HG03571 (cell line): ENCODE data around the gene POLR1H.

Experiments
- ATAC-seq: cut with Tn5 transposase; IDR thresholded peaks from one replicate; pipeline ENCODE4 v1.9.1; 2021; ENCODE audit not compliant: unreplicated experiment

The POLR1H gene

DNA sequence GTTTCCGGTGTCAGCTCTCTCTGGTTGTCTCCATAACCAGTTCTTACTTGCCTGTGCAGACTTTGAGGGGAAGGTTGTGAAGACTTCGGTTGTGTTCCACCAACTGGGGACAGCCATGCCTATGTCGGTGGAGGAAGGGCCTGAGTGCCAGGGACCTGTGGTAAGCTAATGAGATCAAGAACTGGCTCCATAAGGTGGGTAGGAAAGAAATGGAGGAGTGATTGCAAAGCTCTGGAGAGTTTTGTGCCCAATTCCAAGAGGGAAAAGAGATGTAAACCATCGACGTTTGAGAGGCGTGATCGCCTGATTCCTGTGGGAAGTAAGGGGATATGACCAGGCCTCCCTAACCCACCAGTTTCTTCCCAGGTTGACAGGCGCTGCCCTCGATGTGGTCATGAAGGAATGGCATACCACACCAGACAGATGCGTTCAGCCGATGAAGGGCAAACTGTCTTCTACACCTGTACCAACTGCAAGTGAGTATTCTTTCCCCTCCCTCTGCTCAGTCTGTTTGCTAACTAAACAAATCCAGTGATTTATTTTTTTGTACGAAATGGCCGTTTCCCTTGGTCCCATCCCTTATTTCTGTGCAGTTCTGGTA, 893 bp downstream of the POLR1H start:
- ATAC-seq = no peak

GRCh38 chr6:30062471-30063178, 1.6 kb downstream of the POLR1H start:
- no peak for ATAC-seq

DNA sequence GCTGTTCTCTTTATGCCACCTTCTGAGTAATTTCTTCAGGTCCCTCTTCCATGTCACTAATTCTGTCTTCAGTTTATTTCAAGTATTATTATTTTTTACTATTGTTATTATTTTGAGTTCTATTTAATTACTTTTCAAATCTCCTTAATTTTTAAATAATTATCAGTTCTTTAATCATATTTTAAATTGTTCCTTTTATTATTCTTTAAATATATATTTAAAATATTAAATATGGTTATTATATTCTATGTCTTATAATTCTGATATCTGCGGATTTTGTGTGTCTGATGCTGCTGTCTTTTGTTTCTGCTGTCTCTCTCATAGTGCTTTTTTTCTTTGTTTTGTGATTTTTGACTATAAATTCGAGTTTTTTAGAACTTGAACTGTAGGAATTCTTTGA, 2.2 kb downstream of the POLR1H start:
- ATAC-seq = no peak

- ATAC-seq = no peak
Measured at GRCh38 chr6:30066082-30066481, 5.0 kb downstream of the POLR1H start.

- peak; percentile 95 for ATAC-seq
Measured at GRCh38 chr6:30066577-30067459, 5.8 kb downstream of the POLR1H start, which contains the start of gene PPP1R11. Gene PPP1R11 (plus strand): TSS chr6:30067198. CDS start chr6:30067411, 213 bp downstream.

DNA sequence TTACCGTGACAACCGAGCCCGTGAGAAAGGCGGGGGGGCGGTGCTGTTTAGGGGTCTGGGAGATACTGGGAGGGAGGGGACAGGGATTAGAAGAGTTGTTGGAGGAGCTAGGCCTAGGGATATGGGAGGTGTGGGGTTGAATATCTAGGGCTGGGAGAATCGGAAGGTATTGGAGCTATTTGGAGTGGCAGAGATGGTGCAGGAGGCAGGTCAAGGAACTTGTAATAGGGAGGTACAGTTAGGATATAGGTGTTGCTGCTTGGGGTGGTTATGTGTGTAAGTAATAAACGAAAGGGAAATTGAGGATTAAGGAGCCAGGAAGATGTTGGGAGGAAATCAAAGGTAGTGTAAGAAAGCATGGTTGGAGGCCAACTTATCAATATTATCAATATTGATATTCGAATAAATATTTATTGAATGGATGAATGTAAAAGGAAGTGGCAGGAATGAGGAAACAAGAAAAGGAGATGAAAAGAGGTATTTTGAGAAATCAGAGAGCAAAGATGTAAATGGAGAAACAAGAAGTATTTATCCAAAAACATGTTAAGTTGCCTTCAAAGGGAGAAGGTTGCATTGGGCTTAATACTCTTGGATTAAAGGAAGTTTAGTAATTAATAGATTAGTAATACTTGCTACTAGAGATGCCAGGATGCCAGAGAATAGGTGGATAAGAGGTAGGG, 6.5 kb downstream of the POLR1H start:
- ATAC-seq = no peak

DNA sequence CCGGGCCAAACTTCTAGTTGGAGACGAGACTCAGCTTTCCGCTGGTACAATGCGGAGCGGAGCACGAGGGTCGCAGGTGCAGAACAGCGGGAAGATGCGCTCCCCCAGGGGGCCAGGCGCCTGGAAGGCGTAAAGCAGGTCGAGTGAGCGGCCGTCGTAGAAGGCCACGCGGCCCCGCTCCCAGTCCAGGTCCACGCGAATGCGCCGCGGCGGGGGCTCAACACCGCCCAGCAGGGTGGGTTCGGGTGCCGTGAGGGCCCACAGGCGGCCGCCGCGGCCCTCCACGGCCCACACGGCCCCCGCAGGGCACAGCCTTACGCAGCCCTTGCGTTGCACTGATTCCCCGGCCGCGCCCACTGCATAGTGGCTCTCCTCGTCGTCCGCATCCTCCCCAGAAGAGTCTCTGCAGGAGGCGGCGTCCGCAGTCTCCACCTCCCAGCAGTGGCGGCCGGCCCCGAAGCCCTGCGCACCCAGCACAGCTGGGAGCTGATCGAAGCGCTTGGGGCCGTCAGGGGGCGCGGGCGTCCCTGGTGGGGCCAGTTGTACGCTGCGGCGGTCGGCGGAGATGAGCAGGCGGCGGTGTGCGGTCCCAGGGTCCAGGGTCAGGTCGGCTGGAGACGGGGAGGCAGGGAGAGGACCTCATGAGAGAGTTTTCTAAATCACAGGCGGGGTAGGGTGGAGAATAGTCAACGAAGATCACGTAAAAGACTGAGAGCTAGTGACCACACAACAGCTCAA, 10.2 kb downstream of the POLR1H start:
- ATAC-seq = no peak

GRCh38 chr6:30071858-30072257, 10.8 kb downstream of the POLR1H start:
- no peak for ATAC-seq

- ATAC-seq = no peak
Measured at GRCh38 chr6:30073489-30074235, 12.6 kb downstream of the POLR1H start.

DNA sequence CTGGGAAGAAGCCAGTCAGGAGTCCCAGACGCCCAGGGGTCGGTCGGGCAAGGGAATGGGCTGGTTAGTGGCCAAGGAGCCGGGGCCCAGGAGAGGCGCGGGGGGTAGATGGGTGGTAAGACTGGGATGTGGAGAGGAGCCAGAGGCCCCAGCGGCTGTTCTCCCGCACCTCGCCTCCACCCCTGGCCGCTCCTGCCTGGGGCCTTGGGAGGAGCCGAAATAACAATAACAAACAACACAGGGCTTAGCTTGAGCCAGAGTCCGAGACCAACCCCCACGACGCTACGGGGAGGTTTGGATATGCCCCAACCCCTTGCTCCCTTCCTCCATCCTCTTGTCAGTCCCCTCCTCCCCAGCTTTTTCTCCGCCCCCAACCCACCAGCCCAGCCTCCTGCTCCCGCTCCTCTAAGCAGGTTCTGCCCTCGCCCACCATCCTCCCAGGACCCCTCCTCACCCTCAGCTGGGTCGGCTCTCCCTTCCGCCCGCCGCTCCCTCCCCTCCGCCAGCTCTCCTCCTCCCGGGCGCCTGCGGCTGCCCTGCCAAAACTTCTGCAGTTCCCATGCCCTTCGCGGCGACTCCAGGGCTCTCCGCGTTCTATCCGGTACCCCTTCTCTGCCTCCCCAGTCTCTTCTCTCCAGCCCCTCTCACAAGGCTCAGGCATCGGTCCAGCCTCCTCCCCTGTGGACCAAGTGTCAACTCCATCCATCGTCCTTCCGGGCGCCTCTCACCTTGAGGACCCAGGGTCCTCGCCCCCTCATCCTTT, 13.4 kb downstream of the POLR1H start:
- no peak for ATAC-seq

DNA sequence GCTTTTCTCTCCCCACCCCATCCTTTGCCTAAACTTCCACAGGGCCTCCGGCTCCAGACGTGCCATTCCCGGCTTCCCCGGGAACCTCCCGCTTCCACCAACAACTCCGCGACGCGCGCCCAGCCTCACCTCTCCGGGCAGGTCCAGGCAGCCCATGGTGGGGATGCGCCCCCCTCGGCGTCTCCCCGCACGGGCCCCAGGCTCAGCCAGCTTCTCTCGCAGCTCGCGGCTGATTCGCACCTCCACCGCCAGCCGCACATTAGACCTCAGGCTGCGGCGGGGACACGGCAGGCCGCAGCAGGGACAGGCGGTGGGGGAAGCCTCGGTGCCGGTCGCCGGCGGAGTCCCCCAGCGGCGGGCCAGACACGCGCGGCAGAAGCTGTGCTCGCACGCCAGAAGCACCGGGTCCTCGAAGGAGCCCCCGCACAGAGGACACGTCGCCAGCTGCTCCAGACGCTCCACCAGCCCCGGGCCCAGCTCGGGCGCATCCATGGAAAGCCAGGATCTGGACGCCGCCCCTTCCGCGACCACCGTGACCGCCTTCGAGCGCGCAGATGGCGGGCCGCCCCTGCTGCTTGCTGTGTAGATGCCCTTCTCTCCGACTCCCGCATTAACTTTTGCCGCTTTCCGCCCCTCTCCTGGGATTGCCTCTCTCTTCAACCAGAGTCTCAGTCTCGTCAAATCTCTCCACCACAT, 14.2 kb downstream of the POLR1H start, which contains the start of gene RNF39:
Gene RNF39, minus strand, starts transcription at position 676 of the 696 bp plus-strand sequence. Its CDS starts 184 bp downstream, at position 492.
- no peak for ATAC-seq

- ATAC-seq = no peak
Measured at GRCh38 chr6:30075790-30076732, 15.0 kb downstream of the POLR1H start.

- ATAC-seq = no peak
Measured at GRCh38 chr6:30077218-30077617, 16.2 kb downstream of the POLR1H start.

DNA sequence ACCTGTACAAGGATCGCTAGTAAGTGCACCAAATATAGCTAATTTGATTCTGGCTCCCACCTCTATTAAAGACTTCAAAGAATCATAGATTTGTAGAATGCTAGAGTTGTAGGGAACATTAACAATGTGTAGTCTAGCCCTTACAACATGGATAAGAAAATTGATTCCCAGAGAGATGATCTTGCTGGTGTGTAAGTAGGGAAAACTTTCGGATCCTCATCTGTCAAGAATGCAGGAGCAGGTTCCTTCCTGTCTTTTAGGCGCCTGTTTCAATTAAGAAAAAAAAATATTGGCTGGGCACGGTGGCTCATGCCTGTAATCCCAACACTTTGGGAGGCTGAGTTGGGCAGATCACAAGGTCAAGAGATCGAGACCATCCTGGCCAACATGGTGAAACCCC, 26.8 kb downstream of the POLR1H start:
- no peak for ATAC-seq

GRCh38 chr6:30091577-30092381, 30.7 kb downstream of the POLR1H start:
- ATAC-seq = no peak

- ATAC-seq = no peak
Measured at GRCh38 chr6:30092852-30093543, 31.9 kb downstream of the POLR1H start.
